GM21529 (cell line): Measurements from ENCODE around the gene PLPP2.

Experiments
- ATAC-seq: cut with Tn5 transposase; IDR thresholded peaks from one replicate; pipeline ENCODE4 v1.9.1; 2021; ENCODE audit not compliant: unreplicated experiment

The PLPP2 gene

GRCh38 chr19:291006-291521, at the start of gene PLPP2:
Gene PLPP2, minus strand, starts transcription at chr19:291403. Its CDS starts 67 bp downstream, at chr19:291336.
- ATAC-seq: no peak

DNA sequence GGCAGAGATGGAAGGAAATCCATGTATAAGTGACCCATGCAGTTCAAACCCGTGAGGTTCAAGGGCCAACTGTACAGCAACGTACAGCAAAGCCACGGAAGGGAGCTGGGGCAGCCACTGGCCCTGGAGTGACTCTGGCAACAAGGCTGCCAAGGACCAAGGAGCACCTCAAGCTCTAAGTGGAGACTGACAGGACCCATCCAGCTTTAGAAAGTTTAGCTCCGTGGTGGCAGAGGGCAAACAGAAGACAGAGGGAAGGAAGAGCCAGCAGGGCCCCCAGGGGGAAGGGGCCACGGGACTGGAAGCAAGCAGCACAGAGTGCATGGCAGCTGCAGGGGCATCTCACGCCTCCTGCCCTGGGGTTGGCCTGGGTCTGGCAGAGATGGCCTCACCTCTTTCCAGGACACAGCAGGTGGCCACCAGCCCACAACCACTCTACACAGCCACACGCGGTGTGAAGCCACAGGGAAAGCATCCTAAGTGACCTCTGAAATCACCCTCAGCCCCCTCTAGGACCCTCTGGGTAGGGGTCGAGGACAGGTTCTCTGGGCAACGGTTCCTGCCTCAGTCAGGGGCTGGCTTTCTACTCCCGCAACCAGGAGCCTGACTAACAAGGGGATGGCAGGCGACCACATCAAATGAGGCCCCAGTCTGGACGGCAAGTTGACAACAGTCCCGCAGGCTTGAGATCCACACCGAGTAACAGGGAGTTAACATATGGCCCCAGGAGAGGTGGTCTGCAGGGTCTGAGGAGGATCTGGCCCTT, 49.6 kb upstream of the PLPP2 start:
- no peak for ATAC-seq

DNA sequence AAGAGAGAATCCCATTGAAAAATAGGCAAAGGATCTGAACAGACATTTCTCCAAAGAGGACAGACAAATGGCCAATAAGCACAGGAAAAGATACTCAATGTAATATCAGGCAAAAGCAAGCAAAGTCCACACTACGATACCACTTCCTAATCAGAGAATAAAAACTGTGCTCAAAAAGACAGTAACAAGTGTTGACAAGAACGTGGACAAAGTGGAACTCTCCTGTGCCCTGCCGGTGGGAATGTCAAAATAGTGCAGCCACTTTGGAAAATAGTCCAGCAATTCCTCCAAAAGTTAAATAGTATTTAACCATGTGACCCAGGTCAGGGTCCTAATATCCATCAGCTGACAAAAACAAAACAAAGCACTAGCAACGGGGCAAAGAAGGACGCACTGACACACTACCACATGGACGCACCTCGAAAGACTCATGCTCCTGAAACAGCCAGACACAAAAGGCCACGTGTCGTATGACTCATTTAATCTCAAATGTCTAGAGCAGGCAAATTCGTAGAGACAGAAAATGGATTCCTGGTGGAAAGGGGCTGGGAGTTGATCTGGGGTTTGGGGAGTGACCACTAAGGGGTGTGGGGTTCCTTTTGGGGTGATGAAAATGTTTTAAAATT, 48.2 kb upstream of the PLPP2 start:
- no peak for ATAC-seq

DNA sequence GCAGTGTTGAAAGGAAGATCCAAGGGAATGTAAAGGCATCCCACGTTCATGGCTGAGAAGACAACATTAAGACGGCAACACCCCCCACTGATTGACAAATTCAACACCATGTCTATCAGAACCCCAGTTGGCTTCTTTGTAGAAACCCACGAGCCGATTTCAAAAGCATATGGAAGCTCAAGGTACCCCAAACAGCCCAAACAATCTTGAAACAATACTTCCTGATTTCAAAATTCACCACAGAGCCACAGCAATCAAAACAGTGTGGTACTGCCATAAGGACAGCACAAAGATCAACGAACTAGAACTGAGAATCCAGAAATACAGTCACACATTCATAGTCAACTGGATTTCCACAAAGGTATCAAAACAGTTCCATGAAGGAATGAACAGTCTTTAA, 47.2 kb upstream of the PLPP2 start:
- ATAC-seq: no peak

DNA sequence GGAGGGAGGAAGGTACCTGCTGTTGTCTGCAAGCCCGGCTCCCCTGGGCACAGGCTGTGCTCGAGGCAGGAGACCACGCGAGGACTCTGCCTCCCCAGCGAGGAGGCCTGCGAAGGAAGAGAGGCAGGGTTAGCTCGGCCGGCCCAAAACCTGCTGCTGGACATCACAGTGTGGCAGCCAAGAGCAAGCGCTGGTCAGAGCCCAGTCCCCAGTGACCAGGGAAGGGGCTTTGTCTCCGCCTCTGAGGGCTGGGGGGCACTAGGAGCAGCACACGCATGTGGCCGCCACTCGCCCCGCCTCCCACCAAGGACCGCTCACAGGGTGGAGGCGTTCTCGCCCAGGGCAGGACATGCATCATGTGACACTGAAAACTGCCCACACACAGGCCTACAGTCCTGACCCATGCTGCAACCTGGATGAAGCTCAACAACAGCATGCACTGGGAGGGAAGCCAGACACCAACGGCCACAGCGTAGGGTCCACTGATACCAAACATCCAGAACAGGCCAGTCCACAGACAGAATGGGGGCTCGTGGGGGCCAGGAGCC, 44.9 kb upstream of the PLPP2 start:
- no peak for ATAC-seq

GRCh38 chr19:335486-336066, 44.4 kb upstream of the PLPP2 start:
- no peak for ATAC-seq

GRCh38 chr19:335072-335471, 43.9 kb upstream of the PLPP2 start:
- ATAC-seq: no peak

GRCh38 chr19:334296-335071, 43.3 kb upstream of the PLPP2 start:
- ATAC-seq: no peak

DNA sequence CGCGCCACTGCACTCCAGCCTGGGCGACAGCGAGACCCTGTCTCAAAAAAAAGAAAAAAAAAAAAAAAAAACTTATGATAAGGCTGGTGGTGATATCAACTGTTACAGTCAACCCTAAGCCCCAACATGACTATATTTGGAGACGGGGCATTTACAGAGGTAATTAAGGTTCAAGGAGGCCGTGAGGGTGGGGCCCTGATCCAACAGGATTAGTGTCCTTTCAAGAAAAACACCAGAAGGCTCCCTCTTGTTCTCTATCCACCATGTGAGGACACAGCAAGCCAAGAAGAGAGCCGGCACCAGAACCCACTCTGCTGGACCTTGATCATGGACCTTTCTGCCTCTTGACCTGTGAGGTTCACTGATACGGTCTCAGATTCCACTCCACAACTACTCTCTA, 39.3 kb upstream of the PLPP2 start:
- no peak for ATAC-seq

- no peak for ATAC-seq
These were observed 38.7 kb upstream of the PLPP2 start for GRCh38 chr19:329876-330275.

- no peak for ATAC-seq
These were observed 36.9 kb upstream of the PLPP2 start for GRCh38 chr19:328025-328505.

DNA sequence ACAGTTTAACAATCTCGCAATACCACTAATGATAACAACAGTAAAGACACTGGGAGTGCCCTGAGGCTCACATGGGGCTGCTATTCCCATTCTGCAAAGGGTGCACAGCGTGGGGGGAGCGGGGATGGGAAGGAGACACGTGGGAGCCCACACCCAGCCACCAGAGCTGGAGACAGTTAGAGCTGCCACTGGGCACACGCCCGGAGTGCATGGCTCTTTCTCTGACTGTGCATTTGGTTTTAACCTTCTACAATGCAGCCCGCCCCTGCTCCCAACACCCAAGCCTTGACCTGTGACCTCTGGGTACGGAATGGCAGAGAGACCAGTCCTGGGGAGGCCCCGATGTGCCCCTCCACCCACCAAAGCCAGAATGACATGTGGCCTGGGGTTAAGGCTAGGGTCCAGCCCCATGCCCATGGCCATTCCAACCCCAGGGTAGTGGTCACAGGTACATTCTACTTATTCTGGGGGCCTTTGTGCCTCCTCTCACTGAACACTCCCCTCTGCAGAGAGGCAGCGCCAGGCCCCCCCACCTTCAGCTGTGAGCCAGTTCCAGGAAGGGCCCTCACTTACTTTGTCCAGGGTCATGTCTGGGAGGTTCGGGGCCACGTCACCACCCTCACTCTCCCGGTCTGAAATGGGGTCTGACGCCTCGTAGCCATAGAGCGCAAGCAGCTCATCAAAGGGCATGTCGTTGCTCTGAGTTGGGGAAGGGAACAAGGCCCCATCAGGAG, 36.3 kb upstream of the PLPP2 start:
- no peak for ATAC-seq

GRCh38 chr19:326871-327270, 35.7 kb upstream of the PLPP2 start:
- no peak for ATAC-seq

- no peak for ATAC-seq
These were observed 34.8 kb upstream of the PLPP2 start for GRCh38 chr19:325937-326565.

DNA sequence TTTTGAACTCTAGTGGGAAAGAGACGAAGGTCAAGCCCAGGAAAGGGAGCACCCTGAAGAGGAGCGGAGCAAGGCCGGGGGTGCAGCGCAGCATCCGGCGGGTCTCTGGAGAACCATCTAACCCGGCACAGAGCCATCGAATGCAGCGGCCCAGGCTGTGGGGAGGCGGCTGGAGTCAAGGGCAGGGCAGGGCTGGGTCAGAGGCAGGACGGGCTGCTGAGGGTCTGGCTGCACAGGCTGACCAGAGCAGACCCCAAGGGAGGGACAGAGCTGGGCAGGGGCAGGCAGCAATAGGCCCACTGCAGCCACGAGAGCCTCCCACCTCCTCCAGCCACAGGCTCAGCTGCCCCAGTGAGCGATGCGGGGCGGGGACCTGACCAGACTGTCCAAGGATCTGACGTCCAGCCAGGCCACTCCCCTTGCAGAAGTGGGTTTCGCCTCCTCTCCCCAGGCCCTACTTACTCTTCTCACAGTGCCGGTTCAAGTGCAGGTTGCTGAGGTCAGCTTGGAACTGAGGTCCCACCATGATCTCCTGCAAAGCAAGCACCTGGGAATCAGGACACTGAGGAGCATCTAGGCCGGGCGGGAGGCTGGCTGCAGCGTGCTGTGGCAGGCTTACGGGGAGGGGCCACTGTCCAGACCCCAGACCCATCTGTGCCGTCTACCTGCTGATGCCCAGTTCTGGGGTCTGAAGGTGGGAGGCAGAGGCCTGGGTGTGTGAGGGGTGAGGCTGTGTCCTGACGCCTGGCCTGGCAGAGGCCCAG, 34.2 kb upstream of the PLPP2 start:
- no peak for ATAC-seq

GRCh38 chr19:324716-325115, 33.5 kb upstream of the PLPP2 start:
- ATAC-seq: no peak

GRCh38 chr19:322616-323015, 31.4 kb upstream of the PLPP2 start:
- no peak for ATAC-seq

- ATAC-seq: no peak
These were observed 27.2 kb upstream of the PLPP2 start for GRCh38 chr19:318509-318774.
